Glomerular visceral epithelial cell (primary cell): ENCODE measurements around the gene IRF9.

Source experiments
- DNase-seq: peaks from one replicate; pipeline ENCODE4 v3.0.0-alpha.2; 2016; ENCODE audit errors: extremely low spot score

Gene IRF9

GRCh38 chr14:24131549-24131966, 29.5 kb upstream of the IRF9 start:
- no peak for DNase-seq

- no peak for DNase-seq
Measured at GRCh38 chr14:24132061-24132685, 28.9 kb upstream of the IRF9 start.

GRCh38 chr14:24132976-24133375, 28.1 kb upstream of the IRF9 start:
- no peak for DNase-seq

GRCh38 chr14:24133735-24134134, 27.3 kb upstream of the IRF9 start:
- no peak for DNase-seq

GRCh38 chr14:24135584-24135833, 25.6 kb upstream of the IRF9 start:
- DNase-seq = no peak

GRCh38 chr14:24135834-24136683, 25.0 kb upstream of the IRF9 start, which contains the start of gene PSME1:
Gene PSME1 (plus strand): TSS chr14:24136194. CDS start chr14:24136263, 69 bp downstream.
- DNase-seq = peak; percentile 94

- peak; percentile 10 for DNase-seq
Measured at GRCh38 chr14:24136684-24137528, 24.2 kb upstream of the IRF9 start.

- DNase-seq = no peak
Measured at GRCh38 chr14:24137529-24138395, 23.3 kb upstream of the IRF9 start.

GRCh38 chr14:24138396-24139271, 22.4 kb upstream of the IRF9 start:
- no peak for DNase-seq

- DNase-seq = no peak
Measured at GRCh38 chr14:24139272-24139934, 21.7 kb upstream of the IRF9 start.

GRCh38 chr14:24141097-24141880, 19.8 kb upstream of the IRF9 start, which contains the start of gene EMC9:
Gene EMC9 (minus strand): TSS chr14:24141591. CDS start chr14:24141304, 287 bp downstream.
- DNase-seq = peak; percentile 100

GRCh38 chr14:24143511-24143910, 17.6 kb upstream of the IRF9 start:
- DNase-seq = no peak

GRCh38 chr14:24144451-24144850, 16.6 kb upstream of the IRF9 start:
- no peak for DNase-seq

GRCh38 chr14:24145219-24145618, 15.8 kb upstream of the IRF9 start:
- no peak for DNase-seq

- no peak for DNase-seq
Measured at GRCh38 chr14:24145690-24146452, 15.2 kb upstream of the IRF9 start.

- DNase-seq = peak; percentile 99
Measured at GRCh38 chr14:24146453-24146977, 14.6 kb upstream of the IRF9 start, which contains the start of gene PSME2. Gene PSME2 (minus strand): TSS chr14:24146610. CDS start chr14:24146581, 29 bp downstream.

GRCh38 chr14:24146978-24147760, 13.9 kb upstream of the IRF9 start, which contains the start of gene RNF31:
Gene RNF31 (plus strand): TSS chr14:24147498. CDS start chr14:24147699, 201 bp downstream.
- DNase-seq = peak; percentile 98
